GM18508 (cell line): ENCODE measurements around the gene GRM7.
A peak's percentile ranks its signal among the peaks of the same experiment; 100 is the strongest.

Experiments
- ATAC-seq: cut with Tn5 transposase; IDR thresholded peaks from one replicate; pipeline ENCODE4 v1.9.1; 2021; ENCODE audit warnings: moderate number of reproducible peaks; ENCODE audit not compliant: insufficient read depth, unreplicated experiment

The GRM7 gene

GRCh38 chr3:7209098-7209497 is 348.2 kb downstream of the GRM7 start:
- ATAC-seq = no peak

- ATAC-seq = no peak
Measured at GRCh38 chr3:7211740-7212139, 350.8 kb downstream of the GRM7 start.

- no peak for ATAC-seq
Measured at GRCh38 chr3:7215706-7216105, 354.8 kb downstream of the GRM7 start.

- no peak for ATAC-seq
Measured at GRCh38 chr3:7226393-7226792, 365.5 kb downstream of the GRM7 start.

GRCh38 chr3:7238565-7239295 is 377.8 kb downstream of the GRM7 start:
- no peak for ATAC-seq

GRCh38 chr3:7241584-7242302 is 380.8 kb downstream of the GRM7 start:
- no peak for ATAC-seq

GRCh38 chr3:7242303-7242635 is 381.4 kb downstream of the GRM7 start:
- no peak for ATAC-seq

- ATAC-seq = no peak
Measured at GRCh38 chr3:7249493-7250076, 388.7 kb downstream of the GRM7 start.

- ATAC-seq = no peak
Measured at GRCh38 chr3:7254251-7254650, 393.3 kb downstream of the GRM7 start.

- no peak for ATAC-seq
Measured at GRCh38 chr3:7260975-7261374, 400.1 kb downstream of the GRM7 start.

- no peak for ATAC-seq
Measured at GRCh38 chr3:7263347-7264195, 402.7 kb downstream of the GRM7 start.

GRCh38 chr3:7264196-7264526 is 403.2 kb downstream of the GRM7 start:
- no peak for ATAC-seq

GRCh38 chr3:7265736-7266135 is 404.8 kb downstream of the GRM7 start:
- ATAC-seq = no peak

- ATAC-seq = no peak
Measured at GRCh38 chr3:7266551-7266950, 405.6 kb downstream of the GRM7 start.

GRCh38 chr3:7270731-7271130 is 409.8 kb downstream of the GRM7 start:
- ATAC-seq = no peak

- no peak for ATAC-seq
Measured at GRCh38 chr3:7271631-7272030, 410.7 kb downstream of the GRM7 start.

- no peak for ATAC-seq
Measured at GRCh38 chr3:7272203-7272602, 411.3 kb downstream of the GRM7 start.

- ATAC-seq = peak; percentile 78
Measured at GRCh38 chr3:7275396-7275795, 414.5 kb downstream of the GRM7 start.

- no peak for ATAC-seq
Measured at GRCh38 chr3:7280318-7280717, 419.4 kb downstream of the GRM7 start.

GRCh38 chr3:7282988-7283387 is 422.1 kb downstream of the GRM7 start:
- ATAC-seq = no peak

GRCh38 chr3:7285505-7285904 is 424.6 kb downstream of the GRM7 start:
- ATAC-seq = no peak
